Astrocyte of the cerebellum (primary cell): ENCODE data around the gene CPEB4.
A peak's percentile ranks its signal among the peaks of the same experiment; 100 is the strongest.

Source experiments
- DNase-seq: peaks from one replicate; pipeline ENCODE4 v3.0.0-alpha.2; 2011; ENCODE audit warnings: low read depth
- H3K4me3 ChIP-seq: 2 replicates; pipeline ENCODE4 v1.5.1; 2011; ENCODE audit warnings: mild to moderate bottlenecking, low read depth, low read length, moderate library complexity
- CTCF ChIP-seq: IDR thresholded peaks from 2 replicates; pipeline ENCODE4 v1.5.1; 2012; ENCODE audit warnings: low read length, low read depth, moderate library complexity, mild to moderate bottlenecking; ENCODE audit errors: missing control alignments
- in situ Hi-C: cut with HindIII; loops from 2 replicates; pipeline ENCODE4 v1.10.0; 2017; ENCODE audit warnings: low sequenced_read_pairs

Gene CPEB4

GRCh38 chr5:173981185-173981761 is 93.1 kb downstream of the CPEB4 start:
- H3K4me3 ChIP-seq: no peak overlapping the region
- DNase-seq: no peak
- no peak for TF ChIP-seq CTCF
- in situ Hi-C loops: no loop called here

GRCh38 chr5:173984218-173984617 is 96.1 kb downstream of the CPEB4 start:
- in situ Hi-C loops: no loop called here
- H3K4me3 ChIP-seq: no peak overlapping the region
- no peak for DNase-seq
- peak; percentile 41 for TF ChIP-seq CTCF

- no peak within 1 kb of the TSS for H3K4me3 ChIP-seq
- in situ Hi-C loops: no loop called here
- TF ChIP-seq CTCF: no peak
- no peak for DNase-seq
Observed at GRCh38 chr5:173988554-173989431, 100.6 kb downstream of the CPEB4 start, which contains the start of gene C5orf47. C5orf47 (plus strand) TSS chr5:173989170; CDS start chr5:173989264, 94 bp downstream.

GRCh38 chr5:173989432-173990082 is 101.4 kb downstream of the CPEB4 start:
- no peak for TF ChIP-seq CTCF
- DNase-seq: no peak
- H3K4me3 ChIP-seq: no peak overlapping the region
- in situ Hi-C loops: no loop called here

GRCh38 chr5:173997331-173997730 is 109.2 kb downstream of the CPEB4 start:
- in situ Hi-C loops: no loop called here
- H3K4me3 ChIP-seq: no peak overlapping the region
- no peak for DNase-seq
- TF ChIP-seq CTCF: no peak

GRCh38 chr5:173998531-173998930 is 110.4 kb downstream of the CPEB4 start:
- in situ Hi-C loops: no loop called here

More at GRCh38 chr5:173998531-173998930, 110.4 kb downstream of the CPEB4 start:
- no peak for TF ChIP-seq CTCF
- no peak for DNase-seq
- H3K4me3 ChIP-seq: no peak overlapping the region
